Astrocyte (in vitro differentiated cells and primary cell): ENCODE data around the gene GBF1. TPM values are rescaled to one million over a fixed set of nuclear protein-coding genes. Genes with fewer than 3 reads are reported as not detected.

ENCODE experiments used
- DNase-seq: peaks from one replicate; pipeline ENCODE4 v3.0.0-alpha.2; 2010; ENCODE audit warnings: low read depth
- FAIRE-seq: peaks from 2 replicates; lab custom pipeline; 2011; peaks lifted over from hg19 to GRCh38; lab: Jason Lieb, UNC
- H2AFZ ChIP-seq: 2 replicates; pipeline ENCODE4 v1.6.0; 2012; ENCODE audit warnings: low read depth, low read length, inconsistent platforms
- H3K27ac ChIP-seq: 2 replicates; pipeline ENCODE4 v1.5.1; 2011; ENCODE audit warnings: low read depth, low read length, inconsistent platforms
- H3K27me3 ChIP-seq: 2 replicates; pipeline ENCODE4 v1.6.0; 2011; ENCODE audit warnings: low read length, inconsistent platforms; ENCODE audit not compliant: insufficient read depth
- H3K36me3 ChIP-seq: 2 replicates; pipeline ENCODE4 v1.5.1; 2011; ENCODE audit warnings: low read length, inconsistent platforms; ENCODE audit not compliant: insufficient read depth
- H3K4me1 ChIP-seq: 2 replicates; pipeline ENCODE4 v1.5.1; 2011; ENCODE audit warnings: low read length, inconsistent platforms; ENCODE audit not compliant: insufficient read depth
- H3K4me2 ChIP-seq: 2 replicates; pipeline ENCODE4 v1.6.0; 2012; ENCODE audit warnings: low read length, inconsistent platforms
- H3K4me3 ChIP-seq: 2 replicates; pipeline ENCODE4 v1.5.1; 2011; ENCODE audit warnings: low read depth, mild to moderate bottlenecking, low read length, inconsistent platforms; ENCODE audit not compliant: insufficient read depth
- H3K79me2 ChIP-seq: 2 replicates; pipeline ENCODE4 v1.6.0; 2012; ENCODE audit warnings: mild to moderate bottlenecking, low read length, inconsistent platforms; ENCODE audit not compliant: insufficient read depth
- H3K9ac ChIP-seq: 2 replicates; pipeline ENCODE4 v1.6.0; 2012; ENCODE audit warnings: mild to moderate bottlenecking, low read length, inconsistent platforms
- H3K9me3 ChIP-seq: 2 replicates; pipeline ENCODE4 v1.5.1; 2012; ENCODE audit warnings: low read depth, mild to moderate bottlenecking, low read length, inconsistent platforms; ENCODE audit not compliant: insufficient read depth
- H4K20me1 ChIP-seq: 2 replicates; pipeline ENCODE4 v1.6.0; 2012; ENCODE audit warnings: low read length, inconsistent platforms; ENCODE audit not compliant: insufficient read depth
- H3K27ac Mint-ChIP-seq: one replicate; pipeline ENCODE4 v1.8.0; 2021; ENCODE audit warnings: mild to moderate bottlenecking, mixed read lengths; ENCODE audit not compliant: unreplicated experiment
- H3K27me3 Mint-ChIP-seq: one replicate; pipeline ENCODE4 v1.8.0; 2021; ENCODE audit warnings: low read depth, mixed read lengths; ENCODE audit not compliant: unreplicated experiment
- H3K36me3 Mint-ChIP-seq: one replicate; pipeline ENCODE4 v1.8.0; 2021; ENCODE audit warnings: low read depth, mixed read lengths; ENCODE audit not compliant: unreplicated experiment
- H3K4me1 Mint-ChIP-seq: one replicate; pipeline ENCODE4 v1.8.0; 2021; ENCODE audit warnings: low read depth, mixed read lengths; ENCODE audit not compliant: unreplicated experiment
- H3K4me3 Mint-ChIP-seq: one replicate; pipeline ENCODE4 v1.8.0; 2021; ENCODE audit warnings: mild to moderate bottlenecking, moderate library complexity, mixed read lengths; ENCODE audit not compliant: unreplicated experiment
- H3K9me3 Mint-ChIP-seq: one replicate; pipeline ENCODE4 v1.8.0; 2021; ENCODE audit warnings: mild to moderate bottlenecking, mixed read lengths; ENCODE audit not compliant: unreplicated experiment
- CTCF ChIP-seq: IDR thresholded peaks from 2 replicates; pipeline ENCODE4 v1.5.1; 2011; ENCODE audit warnings: low read depth, mild to moderate bottlenecking, inconsistent platforms, low read length, moderate library complexity; ENCODE audit not compliant: insufficient read depth
- EZH2 ChIP-seq: IDR thresholded peaks from 2 replicates; pipeline ENCODE4 v1.6.1; 2012; ENCODE audit warnings: mild to moderate bottlenecking, low read length, inconsistent platforms; ENCODE audit not compliant: insufficient read depth
- total RNA-seq: library from RNA; stranded (reverse); gene quantifications from 2 replicates; pipeline ENCODE4 v1.2.1, GENCODE V29; 2021

Gene GBF1
- total RNA-seq, 1 donor from 2014 or later = 72.8 TPM

- no peak overlapping the region for H3K27ac Mint-ChIP-seq
- Histone ChIP-seq H4K20me1 (peaks cover 21% of the 10 kb centered on the region), H3K4me2 (no peak overlapping the region), H3K9me3 (no peaks in the 10 kb centered on the region), H3K79me2 (no peaks in the 10 kb centered on the region), H3K9ac (no peak overlapping the region), H3K4me3 (no peak overlapping the region), H3K36me3 (no peaks in the 10 kb centered on the region), H3K4me1 (peaks cover 18% of the 10 kb centered on the region), H3K27ac (no peak overlapping the region), H3K27me3 (peaks cover 2% of the 10 kb centered on the region), H2AFZ (no peak overlapping the region)
- H3K27me3 Mint-ChIP-seq = peaks cover 5% of the 10 kb centered on the region
- peaks cover 17% of the 10 kb centered on the region for H3K4me1 Mint-ChIP-seq
- no peak for TF ChIP-seq CTCF
- TF ChIP-seq EZH2 = no peak
- DNase-seq (no peak), FAIRE-seq (no peak)
- H3K9me3 Mint-ChIP-seq = no peaks in the 10 kb centered on the region
- H3K4me3 Mint-ChIP-seq = no peak overlapping the region
- peaks cover 3% of the 10 kb centered on the region for H3K36me3 Mint-ChIP-seq
Measured at GRCh38 chr10:102404361-102405107, 159.2 kb downstream of the GBF1 start.

GRCh38 chr10:102405108-102405571, 159.8 kb downstream of the GBF1 start:
- H3K9ac ChIP-seq = no peak overlapping the region
- no peak for TF ChIP-seq EZH2
- peaks cover 19% of the 10 kb centered on the region for H3K4me1 Mint-ChIP-seq
- H4K20me1 ChIP-seq = peaks cover 21% of the 10 kb centered on the region
- H3K4me2 ChIP-seq = no peak overlapping the region
- no peak overlapping the region for H3K27ac Mint-ChIP-seq
- FAIRE-seq = no peak
- peaks cover 10% of the 10 kb centered on the region for H3K27me3 Mint-ChIP-seq
- no peak overlapping the region for H3K4me3 ChIP-seq
- H3K9me3 Mint-ChIP-seq = no peaks in the 10 kb centered on the region
- no peaks in the 10 kb centered on the region for H3K9me3 ChIP-seq
- peaks cover 8% of the 10 kb centered on the region for H3K27me3 ChIP-seq
- peaks cover 4% of the 10 kb centered on the region for H3K36me3 Mint-ChIP-seq
- no peaks in the 10 kb centered on the region for H3K79me2 ChIP-seq
- no peak overlapping the region for H3K27ac ChIP-seq
- no peak for DNase-seq
- H3K4me1 ChIP-seq = peaks cover 12% of the 10 kb centered on the region
- no peak overlapping the region for H2AFZ ChIP-seq
- H3K36me3 ChIP-seq = no peaks in the 10 kb centered on the region
- H3K4me3 Mint-ChIP-seq = no peak overlapping the region

DNA sequence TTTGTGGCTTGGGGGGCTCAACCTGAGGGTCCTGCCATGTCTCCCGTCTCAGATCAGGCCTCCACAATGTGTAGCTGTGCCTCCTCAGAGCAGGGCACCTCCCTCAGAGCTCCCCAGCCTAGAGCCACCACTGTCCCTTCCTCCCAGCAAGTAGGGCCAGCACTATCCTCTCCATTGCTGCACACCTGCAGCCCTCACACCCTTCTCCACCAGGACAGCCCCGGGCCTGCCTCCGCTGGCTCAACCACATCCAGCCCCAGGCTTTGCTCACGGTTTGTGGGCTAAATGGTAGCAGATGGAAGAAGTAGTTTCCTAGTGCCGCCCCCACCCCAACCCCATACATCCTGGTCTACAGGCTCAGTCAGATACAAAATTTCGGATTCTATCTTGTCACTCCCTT, 160.3 kb downstream of the GBF1 start:
- Mint-ChIP-seq H3K27ac (no peak overlapping the region), H3K27me3 (peaks cover 10% of the 10 kb centered on the region)
- FAIRE-seq = no peak

More for the DNA sequence above, 160.3 kb downstream of the GBF1 start:
- no peak overlapping the region for H3K4me3 Mint-ChIP-seq
- H3K36me3 Mint-ChIP-seq = peaks cover 4% of the 10 kb centered on the region
- no peak for DNase-seq
- H3K27ac ChIP-seq = no peak overlapping the region
- H3K27me3 ChIP-seq = peaks cover 9% of the 10 kb centered on the region
- H3K4me1 ChIP-seq = peaks cover 12% of the 10 kb centered on the region
- peaks cover 21% of the 10 kb centered on the region for H4K20me1 ChIP-seq
- no peaks in the 10 kb centered on the region for H3K9me3 Mint-ChIP-seq
- no peaks in the 10 kb centered on the region for H3K36me3 ChIP-seq
- peaks cover 17% of the 10 kb centered on the region for H3K4me1 Mint-ChIP-seq
- no peaks in the 10 kb centered on the region for H3K9me3 ChIP-seq
- no peak overlapping the region for H3K9ac ChIP-seq
- no peak overlapping the region for H2AFZ ChIP-seq
- TF ChIP-seq EZH2 (no peak), CTCF (no peak)
- H3K4me2 ChIP-seq = no peak overlapping the region
- H3K4me3 ChIP-seq = no peak overlapping the region
- H3K79me2 ChIP-seq = no peaks in the 10 kb centered on the region
